K562 (cell line): Measurements from ENCODE around the gene ZNF17. TPM values are rescaled to one million over a fixed set of nuclear protein-coding genes. Genes with fewer than 3 reads are reported as not detected.

ENCODE experiments used
- ETS2 ChIP-seq: IDR thresholded peaks from 2 replicates; pipeline ENCODE4 v1.6.1; 2016; ENCODE audit warnings: borderline replicate concordance, missing genetic modification characterization, mild to moderate bottlenecking, moderate library complexity, missing compliant biosample characterization; ENCODE audit not compliant: poor library complexity, severe bottlenecking
- FOXP1 ChIP-seq: sonication (generic); formaldehyde crosslinking; IDR thresholded peaks from 2 replicates; pipeline ENCODE4 v1.8.0; 2022; ENCODE audit warnings: mild to moderate bottlenecking, missing genetic modification reagents
- GABPB2 ChIP-seq: fragments of 250-450 bp; sonication (Bioruptor Pico); conservative IDR thresholded peaks from 2 replicates; pipeline ENCODE4 v1.5.1; 2021; ENCODE audit warnings: mild to moderate bottlenecking
- HNRNPLL ChIP-seq: fragments of 200-400 bp; formaldehyde crosslinking; IDR thresholded peaks from 2 replicates; pipeline ENCODE4 v1.6.1; 2017; ENCODE audit warnings: low read length, low read depth, mild to moderate bottlenecking; ENCODE audit not compliant: poor library complexity, severe bottlenecking
- ILK ChIP-seq: fragments of 450-650 bp; IDR thresholded peaks from 2 replicates; pipeline ENCODE4 v1.6.1; 2016; ENCODE audit warnings: missing genetic modification characterization, low read depth, mild to moderate bottlenecking, missing compliant biosample characterization, moderate library complexity, borderline replicate concordance
- MTA1 ChIP-seq: fragments of 450-650 bp; IDR thresholded peaks from 2 replicates; pipeline ENCODE4 v1.6.1; 2017; ENCODE audit warnings: borderline replicate concordance
- SMARCB1 ChIP-seq: IDR thresholded peaks from 2 replicates; pipeline ENCODE4 v1.6.1; 2011; ENCODE audit warnings: improper control_type of control experiment, low read depth; ENCODE audit not compliant: insufficient read length
- SREBF2 ChIP-seq: sonication (generic); formaldehyde crosslinking; IDR thresholded peaks from 2 replicates; pipeline ENCODE4 v1.4.0; 2020; ENCODE audit warnings: mild to moderate bottlenecking, missing genetic modification reagents
- TAL1 ChIP-seq: fragments of 450-650 bp; IDR thresholded peaks from 2 replicates; pipeline ENCODE4 v1.6.1; 2016; ENCODE audit warnings: mild to moderate bottlenecking
- ZNF121 ChIP-seq: sonication (generic); formaldehyde crosslinking; conservative IDR thresholded peaks from 2 replicates; pipeline ENCODE4 v1.8.0; 2022; ENCODE audit warnings: missing genetic modification reagents
- ZNF165 ChIP-seq: fragments of 250-450 bp; sonication (Bioruptor Pico); IDR thresholded peaks from 2 replicates; pipeline ENCODE4 v1.4.0; 2020; ENCODE audit warnings: borderline replicate concordance
- ZNF668 ChIP-seq: fragments of 250-450 bp; sonication (Bioruptor Pico); IDR thresholded peaks from 2 replicates; pipeline ENCODE4 v1.8.0; 2022; ENCODE audit warnings: mild to moderate bottlenecking, inconsistent platforms
- ZSCAN29 ChIP-seq: fragments of 450-650 bp; IDR thresholded peaks from 2 replicates; pipeline ENCODE4 v1.6.1; 2017
- polyA plus RNA-seq, 8 experiments: library from polyadenylated mRNA; depleted of rRNA in 4 of 8; stranded (reverse) in 5 of 8; unstranded in 3 of 8; fragments of >200 nt; fragmentation: Nextera tagmentation in 2 of 8; fragmentation: Illumina TruSeq in 1 of 8; extraction: Ambion mirVana in 2 of 8; extraction: Trizol in 1 of 8; gene quantifications; 2 replicates each; pipeline versions ENCODE4 v1.2.1 to v1.2.3, GENCODE V29; 2011 to 2014; ENCODE audit warnings: inconsistent platforms in 1 of 8, missing spikeins in 1 of 8
- total RNA-seq, 7 experiments: library from RNA; depleted of rRNA in 6 of 7; stranded (reverse); fragments of >200 nt in 6 of 7; fragmentation: Illumina TruSeq in 2 of 7; extraction: Trizol in 2 of 7; gene quantifications; 2 replicates each; pipeline versions ENCODE4 v1.2.1 to v1.2.3, GENCODE V29; 2011 to 2021; ENCODE audit warnings: low replicate concordance in 1 of 7
- TF ChIP-seq, protein P1 (sequence below), 2 experiments: fragments of 450-650 bp in 1 of 2; sonication (generic) in 1 of 2; formaldehyde crosslinking in 1 of 2; IDR thresholded peaks; 2 replicates each; pipeline versions ENCODE4 v1.7.1 to v1.9.0; 2016 to 2022; ENCODE audit warnings: inconsistent platforms in 1 of 2, mild to moderate bottlenecking in 1 of 2, missing genetic modification reagents in 1 of 2
- TF ChIP-seq, protein P2 (sequence below): sonication (generic); formaldehyde crosslinking; IDR thresholded peaks from 2 replicates; pipeline ENCODE4 v1.8.0; 2022; ENCODE audit warnings: mild to moderate bottlenecking, low read depth, missing genetic modification reagents
- TF ChIP-seq, protein P3 (sequence below): fragments of 450-650 bp; IDR thresholded peaks from 2 replicates; pipeline ENCODE4 v1.6.1; 2016; ENCODE audit warnings: missing biosample characterization, missing genetic modification characterization

The ZNF17 gene
- total and polyA plus RNA-seq, 9 of the 15 experiments (the other 6 are each of a cell fraction or from before 2014, with no cell fraction given) = 5.3 to 8.6 (median 6.5) TPM

DNA sequence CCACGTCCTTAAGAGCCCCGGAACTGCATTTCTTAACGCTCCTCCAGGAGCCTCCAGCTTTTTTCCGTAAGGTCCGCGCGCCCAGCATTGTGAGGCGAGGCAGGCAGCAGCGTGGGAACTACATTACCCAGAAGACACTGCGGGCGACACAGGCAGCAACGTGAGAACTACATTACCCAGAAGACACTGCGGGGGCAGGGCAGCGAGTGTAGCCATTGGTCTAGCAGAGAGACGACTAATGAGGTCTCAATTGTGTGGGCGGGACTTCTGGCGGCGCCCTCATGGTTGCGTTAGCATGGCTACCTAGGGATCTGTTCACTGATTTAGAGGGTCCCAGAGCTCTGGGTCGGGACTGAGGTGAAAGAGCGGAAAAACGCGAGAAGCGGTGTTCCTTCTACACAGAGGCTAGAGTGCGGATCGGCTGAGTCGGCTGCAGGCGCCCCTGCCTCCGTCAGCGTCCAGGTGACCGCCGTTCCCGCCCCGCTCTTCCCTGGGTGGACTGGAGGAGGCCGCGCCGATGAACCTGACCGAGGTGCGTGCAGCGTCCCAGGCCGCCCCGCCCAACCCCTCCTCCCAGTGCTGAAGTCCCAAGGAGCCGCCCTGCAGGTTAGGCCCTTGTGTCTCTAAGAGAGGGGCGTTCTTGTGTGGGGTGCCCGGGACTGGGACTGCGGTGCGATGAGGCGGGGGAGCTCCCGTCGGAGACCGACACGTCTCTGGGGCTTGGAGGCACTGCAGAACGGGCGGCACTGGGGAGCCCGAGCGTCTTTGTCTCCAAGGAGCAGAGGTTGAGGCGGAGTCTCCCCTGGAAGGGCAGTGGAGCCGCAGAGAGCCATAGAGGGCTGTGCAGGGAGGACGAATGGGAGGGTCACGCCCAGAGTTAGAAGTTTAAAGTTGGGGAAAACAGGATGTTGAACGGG lies 24.4 kb downstream of the ZNF17 start, which contains the start of gene ZNF749 (continued):
- TF ChIP-seq, protein P1, sequence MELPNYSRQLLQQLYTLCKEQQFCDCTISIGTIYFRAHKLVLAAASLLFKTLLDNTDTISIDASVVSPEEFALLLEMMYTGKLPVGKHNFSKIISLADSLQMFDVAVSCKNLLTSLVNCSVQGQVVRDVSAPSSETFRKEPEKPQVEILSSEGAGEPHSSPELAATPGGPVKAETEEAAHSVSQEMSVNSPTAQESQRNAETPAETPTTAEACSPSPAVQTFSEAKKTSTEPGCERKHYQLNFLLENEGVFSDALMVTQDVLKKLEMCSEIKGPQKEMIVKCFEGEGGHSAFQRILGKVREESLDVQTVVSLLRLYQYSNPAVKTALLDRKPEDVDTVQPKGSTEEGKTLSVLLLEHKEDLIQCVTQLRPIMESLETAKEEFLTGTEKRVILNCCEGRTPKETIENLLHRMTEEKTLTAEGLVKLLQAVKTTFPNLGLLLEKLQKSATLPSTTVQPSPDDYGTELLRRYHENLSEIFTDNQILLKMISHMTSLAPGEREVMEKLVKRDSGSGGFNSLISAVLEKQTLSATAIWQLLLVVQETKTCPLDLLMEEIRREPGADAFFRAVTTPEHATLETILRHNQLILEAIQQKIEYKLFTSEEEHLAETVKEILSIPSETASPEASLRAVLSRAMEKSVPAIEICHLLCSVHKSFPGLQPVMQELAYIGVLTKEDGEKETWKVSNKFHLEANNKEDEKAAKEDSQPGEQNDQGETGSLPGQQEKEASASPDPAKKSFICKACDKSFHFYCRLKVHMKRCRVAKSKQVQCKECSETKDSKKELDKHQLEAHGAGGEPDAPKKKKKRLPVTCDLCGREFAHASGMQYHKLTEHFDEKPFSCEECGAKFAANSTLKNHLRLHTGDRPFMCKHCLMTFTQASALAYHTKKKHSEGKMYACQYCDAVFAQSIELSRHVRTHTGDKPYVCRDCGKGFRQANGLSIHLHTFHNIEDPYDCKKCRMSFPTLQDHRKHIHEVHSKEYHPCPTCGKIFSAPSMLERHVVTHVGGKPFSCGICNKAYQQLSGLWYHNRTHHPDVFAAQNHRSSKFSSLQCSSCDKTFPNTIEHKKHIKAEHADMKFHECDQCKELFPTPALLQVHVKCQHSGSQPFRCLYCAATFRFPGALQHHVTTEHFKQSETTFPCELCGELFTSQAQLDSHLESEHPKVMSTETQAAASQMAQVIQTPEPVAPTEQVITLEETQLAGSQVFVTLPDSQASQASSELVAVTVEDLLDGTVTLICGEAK (IDR thresholded peaks at IDR 0.05) = peak; percentile 79
- TF ChIP-seq, protein P1 (CRISPR knock-in tag; IDR thresholded peaks at IDR 0.05) = no peak
- no peak for TF ChIP-seq ZNF165 (CRISPR knock-in tag)
- no peak for TF ChIP-seq GABPB2 (CRISPR knock-in tag)
- TF ChIP-seq, protein P2, sequence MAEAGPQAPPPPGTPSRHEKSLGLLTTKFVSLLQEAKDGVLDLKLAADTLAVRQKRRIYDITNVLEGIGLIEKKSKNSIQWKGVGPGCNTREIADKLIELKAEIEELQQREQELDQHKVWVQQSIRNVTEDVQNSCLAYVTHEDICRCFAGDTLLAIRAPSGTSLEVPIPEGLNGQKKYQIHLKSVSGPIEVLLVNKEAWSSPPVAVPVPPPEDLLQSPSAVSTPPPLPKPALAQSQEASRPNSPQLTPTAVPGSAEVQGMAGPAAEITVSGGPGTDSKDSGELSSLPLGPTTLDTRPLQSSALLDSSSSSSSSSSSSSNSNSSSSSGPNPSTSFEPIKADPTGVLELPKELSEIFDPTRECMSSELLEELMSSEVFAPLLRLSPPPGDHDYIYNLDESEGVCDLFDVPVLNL (CRISPR knock-in tag) = no peak
- no peak for TF ChIP-seq TAL1
- no peak for TF ChIP-seq SMARCB1
- no peak for TF ChIP-seq ZSCAN29
- no peak for TF ChIP-seq ETS2 (tag)
- 0 out of 2 replicates have a peak, but pooled peaks have one; percentile 32 for TF ChIP-seq MTA1
- no peak for TF ChIP-seq ZNF121 (CRISPR knock-in tag)
- TF ChIP-seq, protein P3, sequence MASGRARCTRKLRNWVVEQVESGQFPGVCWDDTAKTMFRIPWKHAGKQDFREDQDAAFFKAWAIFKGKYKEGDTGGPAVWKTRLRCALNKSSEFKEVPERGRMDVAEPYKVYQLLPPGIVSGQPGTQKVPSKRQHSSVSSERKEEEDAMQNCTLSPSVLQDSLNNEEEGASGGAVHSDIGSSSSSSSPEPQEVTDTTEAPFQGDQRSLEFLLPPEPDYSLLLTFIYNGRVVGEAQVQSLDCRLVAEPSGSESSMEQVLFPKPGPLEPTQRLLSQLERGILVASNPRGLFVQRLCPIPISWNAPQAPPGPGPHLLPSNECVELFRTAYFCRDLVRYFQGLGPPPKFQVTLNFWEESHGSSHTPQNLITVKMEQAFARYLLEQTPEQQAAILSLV (tag) = no peak
- no peak for TF ChIP-seq HNRNPLL
- no peak for TF ChIP-seq ILK (tag)
- no peak for TF ChIP-seq ZNF668
- TF ChIP-seq SREBF2 (CRISPR knock-in tag) = no peak
- TF ChIP-seq FOXP1 (CRISPR knock-in tag) = no peak
